Astrocyte of the spinal cord (primary cell): Measurements from ENCODE around the gene CPZ.

Source experiments
- DNase-seq: peaks from one replicate; pipeline ENCODE4 v3.0.0; 2011; ENCODE audit warnings: low read depth, low spot score
- H3K4me3 ChIP-seq: 2 replicates; pipeline ENCODE4 v1.5.1; 2011; ENCODE audit warnings: low read depth, mild to moderate bottlenecking, low read length, moderate library complexity
- in situ Hi-C: cut with HindIII; loops from 2 replicates; pipeline ENCODE4 v1.10.0; 2017; ENCODE audit warnings: low sequenced_read_pairs
- TF ChIP-seq, protein P1 (sequence below): IDR thresholded peaks from 2 replicates; pipeline ENCODE4 v1.5.1; 2012; ENCODE audit warnings: low read depth, mild to moderate bottlenecking, low read length, inconsistent platforms

Gene CPZ

DNA sequence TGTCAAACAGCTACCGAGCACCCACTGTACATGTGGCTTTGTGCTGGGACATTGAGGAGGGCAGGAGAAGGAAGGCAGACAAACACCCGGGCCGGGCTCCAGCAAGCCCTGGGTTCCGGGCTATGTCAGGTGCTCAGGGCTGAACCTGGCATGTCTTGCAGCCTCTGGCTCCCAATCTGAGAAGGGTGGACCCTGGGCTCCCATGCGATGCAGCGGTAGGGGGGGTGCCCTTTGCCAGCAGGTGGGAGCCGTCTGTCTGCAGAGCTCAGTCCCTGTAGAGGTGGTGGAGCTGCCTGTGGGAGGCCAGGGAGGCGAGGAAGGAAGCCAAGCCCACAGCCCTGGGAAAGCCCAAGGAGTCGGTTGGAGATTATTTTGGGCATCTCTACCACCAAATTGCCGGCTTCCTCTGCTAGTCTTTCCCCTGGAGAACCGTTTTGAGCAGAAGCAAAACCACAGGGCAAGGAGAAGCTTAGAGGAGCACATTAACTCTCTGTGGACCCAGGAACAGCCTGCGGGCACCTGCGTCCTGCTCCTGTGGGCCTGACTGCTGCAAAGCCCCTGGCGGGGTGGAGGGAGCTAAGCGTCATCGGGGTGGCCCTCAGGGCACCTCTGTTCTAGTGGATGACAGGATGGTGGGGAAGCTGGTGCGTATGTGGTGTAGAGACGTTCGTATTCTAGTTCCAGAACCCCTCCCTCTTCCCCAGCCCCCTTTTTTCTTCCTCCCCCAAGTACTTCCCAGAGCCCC, 10.3 kb downstream of the CPZ start:
- DNase-seq = no peak
- in situ Hi-C loops = no loop called here
- no peak overlapping the region for H3K4me3 ChIP-seq
- TF ChIP-seq, protein P1, sequence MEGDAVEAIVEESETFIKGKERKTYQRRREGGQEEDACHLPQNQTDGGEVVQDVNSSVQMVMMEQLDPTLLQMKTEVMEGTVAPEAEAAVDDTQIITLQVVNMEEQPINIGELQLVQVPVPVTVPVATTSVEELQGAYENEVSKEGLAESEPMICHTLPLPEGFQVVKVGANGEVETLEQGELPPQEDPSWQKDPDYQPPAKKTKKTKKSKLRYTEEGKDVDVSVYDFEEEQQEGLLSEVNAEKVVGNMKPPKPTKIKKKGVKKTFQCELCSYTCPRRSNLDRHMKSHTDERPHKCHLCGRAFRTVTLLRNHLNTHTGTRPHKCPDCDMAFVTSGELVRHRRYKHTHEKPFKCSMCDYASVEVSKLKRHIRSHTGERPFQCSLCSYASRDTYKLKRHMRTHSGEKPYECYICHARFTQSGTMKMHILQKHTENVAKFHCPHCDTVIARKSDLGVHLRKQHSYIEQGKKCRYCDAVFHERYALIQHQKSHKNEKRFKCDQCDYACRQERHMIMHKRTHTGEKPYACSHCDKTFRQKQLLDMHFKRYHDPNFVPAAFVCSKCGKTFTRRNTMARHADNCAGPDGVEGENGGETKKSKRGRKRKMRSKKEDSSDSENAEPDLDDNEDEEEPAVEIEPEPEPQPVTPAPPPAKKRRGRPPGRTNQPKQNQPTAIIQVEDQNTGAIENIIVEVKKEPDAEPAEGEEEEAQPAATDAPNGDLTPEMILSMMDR = no peak

DNA sequence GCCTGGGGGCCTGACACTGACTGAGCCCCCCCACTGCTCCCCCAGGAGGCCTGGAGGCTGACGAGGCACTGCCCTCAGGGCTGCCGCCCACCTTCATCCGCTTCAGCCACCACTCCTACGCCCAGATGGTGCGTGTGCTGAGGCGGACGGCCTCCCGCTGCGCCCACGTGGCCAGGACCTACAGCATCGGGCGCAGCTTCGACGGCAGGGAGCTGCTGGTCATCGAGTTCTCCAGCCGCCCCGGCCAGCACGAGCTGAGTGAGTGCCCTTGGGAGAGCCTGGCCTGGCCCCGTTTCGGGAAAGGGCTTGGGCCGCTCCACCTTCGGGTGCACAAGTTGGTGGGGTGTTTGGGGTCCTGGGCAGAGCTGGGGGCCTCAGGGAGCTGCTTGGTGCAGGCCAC, 11.4 kb downstream of the CPZ start:
- no peak overlapping the region for H3K4me3 ChIP-seq
- no peak for DNase-seq
- TF ChIP-seq, protein P1 = no peak
- in situ Hi-C loops = no loop called here

DNA sequence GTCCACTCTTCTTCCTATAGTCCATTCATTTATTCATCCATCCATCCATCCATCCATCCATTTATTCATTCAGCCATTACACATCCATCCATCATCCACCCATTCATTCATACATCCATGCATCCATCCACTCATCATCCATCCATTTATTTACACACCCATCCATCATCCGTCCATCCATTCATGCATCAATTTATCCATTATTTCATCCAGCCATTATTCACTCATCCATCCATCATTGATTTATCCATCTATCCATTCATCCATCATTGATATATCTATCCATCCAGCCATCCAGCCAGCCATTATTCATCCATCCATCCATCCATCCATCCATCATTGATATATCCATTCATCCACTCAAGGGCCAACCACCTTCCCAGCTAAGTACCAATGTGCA, 12.7 kb downstream of the CPZ start:
- in situ Hi-C loops = no loop called here
- DNase-seq = no peak
- TF ChIP-seq, protein P1 = no peak
- no peak overlapping the region for H3K4me3 ChIP-seq

DNA sequence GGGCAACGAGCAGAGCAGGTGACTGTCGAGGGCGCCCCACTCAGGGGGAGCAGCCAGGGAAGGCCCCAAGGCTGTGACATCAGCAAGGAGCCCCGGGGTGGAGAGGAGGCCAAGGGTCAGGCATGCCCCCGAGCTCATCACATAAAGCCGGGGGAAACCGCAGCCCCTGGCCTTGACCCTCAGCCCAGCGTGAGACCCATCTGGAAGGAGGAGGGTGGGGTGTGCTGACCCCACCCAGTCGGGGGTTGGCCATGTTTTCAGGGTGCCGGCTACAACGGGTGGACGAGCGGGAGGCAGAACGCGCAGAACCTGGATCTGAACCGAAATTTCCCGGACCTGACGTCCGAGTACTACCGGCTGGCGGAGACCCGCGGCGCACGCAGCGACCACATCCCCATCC, 13.9 kb downstream of the CPZ start:
- no peak overlapping the region for H3K4me3 ChIP-seq
- TF ChIP-seq, protein P1 = no peak
- in situ Hi-C loops = no loop called here
- no peak for DNase-seq

DNA sequence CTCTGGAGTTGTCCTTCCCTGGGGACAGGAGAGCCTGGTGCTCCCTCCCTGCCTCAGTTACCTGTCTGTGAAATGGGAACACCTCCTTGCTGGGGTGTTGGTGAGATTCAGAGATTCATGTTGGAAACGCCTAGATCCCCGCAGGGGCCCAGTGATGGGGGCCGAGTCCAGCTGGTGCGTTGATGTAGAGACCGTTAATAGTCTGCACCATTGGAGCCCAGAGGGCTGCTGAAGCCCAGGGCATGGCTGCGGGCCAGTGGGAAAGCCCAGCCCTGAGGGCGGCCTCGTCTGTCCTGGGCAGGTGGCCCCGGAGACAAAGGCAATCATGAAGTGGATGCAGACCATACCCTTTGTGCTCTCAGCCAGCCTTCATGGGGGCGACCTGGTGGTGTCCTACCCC, 14.4 kb downstream of the CPZ start:
- TF ChIP-seq, protein P1 = no peak
- no peak overlapping the region for H3K4me3 ChIP-seq
- in situ Hi-C loops = no loop called here
- no peak for DNase-seq

DNA sequence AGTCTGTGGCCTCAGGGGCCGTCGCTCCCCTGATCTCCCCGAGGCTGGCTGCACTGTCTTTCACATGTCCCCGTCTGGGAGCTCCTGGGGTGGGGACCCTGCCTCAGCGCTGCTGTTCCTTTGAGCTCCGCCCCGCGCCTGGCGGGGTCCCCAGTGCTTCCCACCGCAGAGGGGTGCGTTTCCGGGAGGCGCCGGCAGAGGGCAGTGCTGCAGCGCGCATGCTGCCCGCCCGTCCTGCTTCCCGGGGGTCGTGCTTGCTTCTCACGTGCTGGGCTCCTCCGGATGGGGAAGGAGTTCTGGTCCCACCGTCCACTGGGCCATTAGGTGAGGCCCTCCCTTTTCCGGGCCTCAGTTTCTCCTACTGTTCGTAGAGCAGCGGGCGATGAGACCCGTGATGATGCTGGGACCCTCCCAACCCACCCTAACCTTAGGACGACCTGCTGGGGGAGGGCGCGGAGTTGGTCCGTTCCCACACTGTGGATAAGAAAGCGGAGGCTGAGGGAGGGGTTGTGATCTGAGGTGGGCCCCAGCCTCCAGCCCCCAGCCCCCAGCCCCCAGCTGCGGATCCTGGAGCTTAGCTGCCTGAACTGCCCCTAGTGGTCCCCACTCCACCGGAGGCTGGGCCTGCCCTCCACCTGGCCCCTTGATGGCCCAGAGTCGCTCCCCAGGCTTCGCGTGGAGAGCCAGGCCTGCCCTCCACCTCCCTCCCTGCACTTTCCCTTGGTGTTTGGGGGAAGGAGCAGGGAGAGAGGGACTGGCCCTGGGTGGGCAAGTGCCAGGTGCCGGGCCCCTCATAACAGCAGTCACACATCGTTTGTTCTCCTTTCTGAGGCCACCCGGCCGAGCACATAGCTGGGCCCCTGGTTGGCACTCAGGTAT, 15.3 kb downstream of the CPZ start:
- H3K4me3 ChIP-seq = no peak overlapping the region
- DNase-seq = no peak
- in situ Hi-C loops = no loop called here
- TF ChIP-seq, protein P1 = peak; percentile 92
